ENCODE measurements around the gene NOLC1.

DNA sequence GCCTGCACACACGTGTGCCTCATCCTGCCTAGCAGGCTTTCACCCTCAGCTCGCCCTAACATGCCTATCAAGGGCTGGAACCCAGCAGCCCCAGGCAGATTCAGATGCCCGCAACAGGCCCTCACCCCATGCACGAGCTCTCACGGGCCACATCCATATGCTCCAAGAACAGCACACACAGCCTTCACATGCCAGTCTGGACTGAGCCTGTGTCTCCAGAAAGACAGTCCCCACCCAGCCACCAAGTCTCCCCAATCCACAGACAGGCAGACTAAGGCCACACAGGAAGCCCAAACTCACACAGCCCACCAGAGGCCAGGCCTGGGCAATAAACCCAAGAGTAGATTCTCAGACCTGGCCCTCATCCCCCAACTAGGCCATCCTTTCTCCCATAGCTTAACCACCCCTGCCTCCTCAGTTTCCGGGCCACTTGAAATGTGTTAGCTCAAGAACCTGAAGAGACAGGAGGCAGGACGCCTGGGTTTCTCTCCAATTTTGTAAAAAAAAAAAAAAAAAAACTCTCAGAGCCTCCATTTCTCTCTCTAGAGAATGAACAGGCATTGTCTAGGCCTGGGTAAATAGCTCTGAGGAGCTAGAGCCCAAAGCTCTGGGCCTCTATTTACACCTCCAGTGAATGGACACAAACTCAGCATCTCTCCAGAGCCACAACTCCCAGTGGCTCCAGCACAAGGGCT lies 38.8 kb upstream of the NOLC1 start:
- TF ChIP-seq, protein P1, sequence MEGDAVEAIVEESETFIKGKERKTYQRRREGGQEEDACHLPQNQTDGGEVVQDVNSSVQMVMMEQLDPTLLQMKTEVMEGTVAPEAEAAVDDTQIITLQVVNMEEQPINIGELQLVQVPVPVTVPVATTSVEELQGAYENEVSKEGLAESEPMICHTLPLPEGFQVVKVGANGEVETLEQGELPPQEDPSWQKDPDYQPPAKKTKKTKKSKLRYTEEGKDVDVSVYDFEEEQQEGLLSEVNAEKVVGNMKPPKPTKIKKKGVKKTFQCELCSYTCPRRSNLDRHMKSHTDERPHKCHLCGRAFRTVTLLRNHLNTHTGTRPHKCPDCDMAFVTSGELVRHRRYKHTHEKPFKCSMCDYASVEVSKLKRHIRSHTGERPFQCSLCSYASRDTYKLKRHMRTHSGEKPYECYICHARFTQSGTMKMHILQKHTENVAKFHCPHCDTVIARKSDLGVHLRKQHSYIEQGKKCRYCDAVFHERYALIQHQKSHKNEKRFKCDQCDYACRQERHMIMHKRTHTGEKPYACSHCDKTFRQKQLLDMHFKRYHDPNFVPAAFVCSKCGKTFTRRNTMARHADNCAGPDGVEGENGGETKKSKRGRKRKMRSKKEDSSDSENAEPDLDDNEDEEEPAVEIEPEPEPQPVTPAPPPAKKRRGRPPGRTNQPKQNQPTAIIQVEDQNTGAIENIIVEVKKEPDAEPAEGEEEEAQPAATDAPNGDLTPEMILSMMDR (conservative IDR thresholded peaks at IDR 0.05 in 1 of 2, IDR thresholded peaks at IDR 0.05 in 1 of 2; ENCODE audit: low read depth in 1 of 2, low read length in 2 of 2), result no peak
- TF ChIP-seq EZH2 (IDR thresholded peaks at IDR 0.05; ENCODE audit: low read length, missing control alignments), result no peak
